Body of pancreas (tissue), 4 donors: ENCODE data around the gene PRSS53.

Experiments used
- POLR2A ChIP-seq, 3 donors: fragments of 450-650 bp; IDR thresholded peaks; one replicate each; pipeline ENCODE4 v1.6.1; 2016; ENCODE audit warnings: antibody characterized with exemption in 3 of 3, mild to moderate bottlenecking in 2 of 3
- TF ChIP-seq, protein P1 (sequence below), 7 experiments: fragments of 450-650 bp in 4 of 7; fragments of 200-600 bp in 3 of 7; sonication (generic) in 3 of 7; IDR thresholded peaks; one replicate each; pipeline ENCODE4 v1.5.1; 2016 to 2019; ENCODE audit warnings: antibody characterized with exemption in 7 of 7

- TF ChIP-seq, protein P1, sequence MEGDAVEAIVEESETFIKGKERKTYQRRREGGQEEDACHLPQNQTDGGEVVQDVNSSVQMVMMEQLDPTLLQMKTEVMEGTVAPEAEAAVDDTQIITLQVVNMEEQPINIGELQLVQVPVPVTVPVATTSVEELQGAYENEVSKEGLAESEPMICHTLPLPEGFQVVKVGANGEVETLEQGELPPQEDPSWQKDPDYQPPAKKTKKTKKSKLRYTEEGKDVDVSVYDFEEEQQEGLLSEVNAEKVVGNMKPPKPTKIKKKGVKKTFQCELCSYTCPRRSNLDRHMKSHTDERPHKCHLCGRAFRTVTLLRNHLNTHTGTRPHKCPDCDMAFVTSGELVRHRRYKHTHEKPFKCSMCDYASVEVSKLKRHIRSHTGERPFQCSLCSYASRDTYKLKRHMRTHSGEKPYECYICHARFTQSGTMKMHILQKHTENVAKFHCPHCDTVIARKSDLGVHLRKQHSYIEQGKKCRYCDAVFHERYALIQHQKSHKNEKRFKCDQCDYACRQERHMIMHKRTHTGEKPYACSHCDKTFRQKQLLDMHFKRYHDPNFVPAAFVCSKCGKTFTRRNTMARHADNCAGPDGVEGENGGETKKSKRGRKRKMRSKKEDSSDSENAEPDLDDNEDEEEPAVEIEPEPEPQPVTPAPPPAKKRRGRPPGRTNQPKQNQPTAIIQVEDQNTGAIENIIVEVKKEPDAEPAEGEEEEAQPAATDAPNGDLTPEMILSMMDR (IDR thresholded peaks at IDR 0.05): no peak
- TF ChIP-seq POLR2A (IDR thresholded peaks at IDR 0.05): no peak
These were observed 9.3 kb downstream of the PRSS53 start for GRCh38 chr16:31079342-31079944.
